GM19452 (cell line): ENCODE results near the gene TMEM72.

ENCODE experiments used
- ATAC-seq: cut with Tn5 transposase; IDR thresholded peaks from one replicate; pipeline ENCODE4 v1.9.1; 2021; ENCODE audit not compliant: unreplicated experiment

TMEM72 gene

GRCh38 chr10:44932517-44933450 lies 21.6 kb downstream of the TMEM72 start:
- ATAC-seq = peak; percentile 98

GRCh38 chr10:44933451-44934321 lies 22.5 kb downstream of the TMEM72 start:
- ATAC-seq = no peak

- no peak for ATAC-seq
Observed at GRCh38 chr10:44934416-44935200, 23.5 kb downstream of the TMEM72 start.

- ATAC-seq = no peak
Observed at GRCh38 chr10:44935201-44935965, 24.2 kb downstream of the TMEM72 start.

GRCh38 chr10:44935966-44936295 lies 24.8 kb downstream of the TMEM72 start:
- no peak for ATAC-seq

- ATAC-seq = no peak
Observed at GRCh38 chr10:44936314-44936975, 25.3 kb downstream of the TMEM72 start.

GRCh38 chr10:44937196-44938005 lies 26.3 kb downstream of the TMEM72 start:
- no peak for ATAC-seq

- no peak for ATAC-seq
Observed at GRCh38 chr10:44938956-44939355, 27.8 kb downstream of the TMEM72 start.

GRCh38 chr10:44939691-44940401 lies 28.7 kb downstream of the TMEM72 start:
- no peak for ATAC-seq

GRCh38 chr10:44944354-44944753 lies 33.2 kb downstream of the TMEM72 start:
- no peak for ATAC-seq

GRCh38 chr10:44946205-44946604 lies 35.1 kb downstream of the TMEM72 start:
- no peak for ATAC-seq

GRCh38 chr10:44947371-44948152 lies 36.4 kb downstream of the TMEM72 start:
- ATAC-seq = peak; percentile 50

- no peak for ATAC-seq
Observed at GRCh38 chr10:44948642-44949041, 37.5 kb downstream of the TMEM72 start.

GRCh38 chr10:44949127-44949802 lies 38.1 kb downstream of the TMEM72 start:
- no peak for ATAC-seq

- ATAC-seq = no peak
Observed at GRCh38 chr10:44949915-44950314, 38.8 kb downstream of the TMEM72 start.

- ATAC-seq = no peak
Observed at GRCh38 chr10:44950326-44951225, 39.4 kb downstream of the TMEM72 start.
